Breast epithelium (tissue), 3 donors: ENCODE results near the gene ASB4.

ENCODE experiments used
- POLR2A ChIP-seq: fragments of 450-650 bp; IDR thresholded peaks from one replicate; pipeline ENCODE4 v1.6.1; 2016; ENCODE audit warnings: antibody characterized with exemption, mild to moderate bottlenecking, moderate library complexity
- POLR2AphosphoS5 ChIP-seq, 3 donors: sonication (generic); formaldehyde crosslinking; IDR thresholded peaks; one replicate each; pipeline ENCODE4 v1.6.1; 2017; ENCODE audit warnings: antibody characterized with exemption in 3 of 3
- TF ChIP-seq, protein P1 (sequence below), 3 donors: fragments of 450-650 bp; IDR thresholded peaks; one replicate each; pipeline ENCODE4 v1.5.1; 2016 to 2017; ENCODE audit warnings: antibody characterized with exemption in 3 of 3, mild to moderate bottlenecking in 3 of 3, moderate library complexity in 3 of 3

DNA sequence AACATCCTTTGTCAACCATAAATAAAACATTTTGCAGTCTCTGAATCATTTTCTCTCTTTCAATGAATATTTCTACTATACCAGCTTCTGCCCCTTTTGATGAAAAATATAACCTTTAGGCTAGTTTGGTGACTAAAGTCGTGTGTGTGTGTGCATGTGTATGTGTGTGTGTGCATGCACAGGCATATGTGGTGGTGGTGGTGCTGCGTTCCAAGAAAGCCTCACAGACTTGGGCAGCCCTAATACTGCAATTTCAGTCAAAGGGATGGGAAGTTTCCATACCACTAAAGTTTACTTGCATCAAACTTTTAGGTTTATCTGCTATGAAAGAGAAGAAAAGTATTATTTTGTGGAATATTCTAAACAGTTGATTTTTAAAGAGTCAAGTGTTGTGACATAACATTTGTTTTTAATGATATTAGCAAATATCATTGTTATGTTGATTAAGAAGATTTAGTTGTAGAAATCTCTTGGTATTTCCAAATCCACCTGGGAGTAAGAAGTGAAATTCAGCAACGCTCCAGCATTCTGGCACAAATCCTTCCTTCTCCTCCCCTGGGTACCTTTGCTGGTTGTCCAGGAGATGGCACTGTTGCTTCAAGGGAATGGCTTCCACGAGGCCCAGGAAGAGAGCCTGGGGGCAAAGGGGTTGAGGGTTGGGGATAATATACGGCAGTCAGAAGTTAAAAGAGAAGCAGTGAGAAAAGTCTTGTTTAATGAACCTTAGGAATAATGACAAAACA is 41.5 kb downstream of the ASB4 start:
- TF ChIP-seq, protein P1, sequence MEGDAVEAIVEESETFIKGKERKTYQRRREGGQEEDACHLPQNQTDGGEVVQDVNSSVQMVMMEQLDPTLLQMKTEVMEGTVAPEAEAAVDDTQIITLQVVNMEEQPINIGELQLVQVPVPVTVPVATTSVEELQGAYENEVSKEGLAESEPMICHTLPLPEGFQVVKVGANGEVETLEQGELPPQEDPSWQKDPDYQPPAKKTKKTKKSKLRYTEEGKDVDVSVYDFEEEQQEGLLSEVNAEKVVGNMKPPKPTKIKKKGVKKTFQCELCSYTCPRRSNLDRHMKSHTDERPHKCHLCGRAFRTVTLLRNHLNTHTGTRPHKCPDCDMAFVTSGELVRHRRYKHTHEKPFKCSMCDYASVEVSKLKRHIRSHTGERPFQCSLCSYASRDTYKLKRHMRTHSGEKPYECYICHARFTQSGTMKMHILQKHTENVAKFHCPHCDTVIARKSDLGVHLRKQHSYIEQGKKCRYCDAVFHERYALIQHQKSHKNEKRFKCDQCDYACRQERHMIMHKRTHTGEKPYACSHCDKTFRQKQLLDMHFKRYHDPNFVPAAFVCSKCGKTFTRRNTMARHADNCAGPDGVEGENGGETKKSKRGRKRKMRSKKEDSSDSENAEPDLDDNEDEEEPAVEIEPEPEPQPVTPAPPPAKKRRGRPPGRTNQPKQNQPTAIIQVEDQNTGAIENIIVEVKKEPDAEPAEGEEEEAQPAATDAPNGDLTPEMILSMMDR (IDR thresholded peaks at IDR 0.05): peak; percentile 73 to 93 (median 89)
- TF ChIP-seq POLR2A (no peak), POLR2AphosphoS5 (IDR thresholded peaks at IDR 0.05) (peak in 1 of 3 donors; percentile 45)
